GM18909 (cell line): ENCODE data around the gene EEF2K.
"Not testable (repeated sequence)": the region's sequence is repeated elsewhere in the genome, so short reads cannot be mapped to it uniquely, and the experiment has no call there.

Experiments used
- ATAC-seq: cut with Tn5 transposase; IDR thresholded peaks from one replicate; pipeline ENCODE4 v1.9.1; 2021; ENCODE audit warnings: mild to moderate bottlenecking; ENCODE audit not compliant: unreplicated experiment, poor library complexity

EEF2K gene

DNA sequence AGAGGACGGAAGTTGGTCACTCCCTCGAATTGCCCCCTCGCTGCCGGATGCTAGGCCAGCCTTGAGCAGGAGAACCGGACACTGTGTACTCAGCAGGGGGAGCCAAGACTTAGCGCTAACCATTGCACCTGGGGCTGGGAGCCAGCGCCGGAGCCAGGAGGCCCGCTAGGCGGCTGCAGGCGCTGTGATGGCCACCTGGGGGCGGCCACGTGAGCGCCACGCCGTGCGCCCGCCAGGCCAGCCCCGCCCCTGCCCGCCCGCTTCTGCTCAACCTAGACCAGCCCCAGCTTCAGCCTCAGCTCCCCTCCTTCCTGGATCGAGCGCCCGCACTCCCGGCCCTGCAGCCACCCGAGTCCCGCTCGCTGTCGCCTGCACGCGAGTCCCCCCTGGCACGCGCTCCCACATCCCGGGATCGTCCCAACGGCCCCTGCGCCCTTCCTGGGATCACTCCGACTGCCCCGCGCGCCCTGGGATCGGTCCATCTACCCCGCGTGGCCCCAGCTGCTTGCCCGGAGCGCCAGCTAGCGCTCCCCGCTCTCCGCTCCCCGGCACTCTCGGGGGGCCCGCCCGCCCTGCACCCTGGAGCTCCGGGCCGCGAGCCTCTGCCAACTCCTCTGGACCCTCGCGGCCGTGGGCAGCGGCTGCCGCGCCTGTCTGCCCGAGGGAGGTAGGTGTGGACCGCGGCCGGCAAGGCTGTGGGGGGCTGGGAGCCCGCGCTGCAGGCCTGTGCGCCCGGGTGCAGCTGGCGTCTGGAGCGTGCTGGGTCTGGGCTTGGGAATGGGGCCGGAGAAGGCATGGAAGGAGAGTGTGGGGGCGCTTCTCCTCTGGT, at the start of gene EEF2K:
Gene EEF2K, plus strand, starts transcription at position 266 of the 829 bp plus-strand sequence. CDS start 19,452 bp downstream, outside the sequence.
- peak; percentile 85 for ATAC-seq

GRCh38 chr16:22161401-22161800, 44.7 kb upstream of the EEF2K start:
- ATAC-seq, result no peak

DNA sequence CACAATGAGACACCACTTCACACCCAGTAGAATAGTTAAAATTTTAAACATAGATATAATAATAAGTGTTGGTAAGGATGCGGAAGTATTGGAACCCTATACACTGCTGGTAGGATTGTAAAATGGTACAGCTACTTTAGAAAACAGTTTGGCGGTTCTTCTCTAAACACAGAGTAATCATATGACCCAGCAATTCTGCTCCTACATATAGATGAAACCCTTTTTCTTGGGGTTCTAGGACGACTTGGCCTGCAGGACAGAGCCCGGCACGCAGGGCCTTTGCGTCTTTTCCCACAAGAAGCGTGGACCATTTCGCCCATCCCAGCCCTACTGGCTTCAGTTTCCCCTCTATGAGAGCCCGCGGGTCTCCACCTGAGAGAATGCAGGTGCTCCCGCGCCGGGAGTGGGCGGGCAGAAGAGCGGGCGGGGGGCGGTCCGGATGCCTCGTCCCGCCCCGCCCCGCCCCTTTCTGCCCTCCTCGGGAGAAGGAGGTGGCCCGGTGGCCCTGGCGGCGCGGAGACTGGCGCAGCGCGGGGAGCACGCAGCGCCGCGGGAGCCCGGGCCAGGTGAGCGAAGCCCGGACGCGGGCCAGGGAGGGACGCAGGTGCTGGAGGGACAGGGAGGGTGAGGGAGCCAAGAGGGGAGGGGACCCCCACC, 44.0 kb upstream of the EEF2K start, which contains the start of gene SDR42E2:
Gene SDR42E2, plus strand, starts transcription at position 508 of the 657 bp plus-strand sequence. CDS start 3,077 bp downstream, outside the sequence.
- ATAC-seq, result no peak

DNA sequence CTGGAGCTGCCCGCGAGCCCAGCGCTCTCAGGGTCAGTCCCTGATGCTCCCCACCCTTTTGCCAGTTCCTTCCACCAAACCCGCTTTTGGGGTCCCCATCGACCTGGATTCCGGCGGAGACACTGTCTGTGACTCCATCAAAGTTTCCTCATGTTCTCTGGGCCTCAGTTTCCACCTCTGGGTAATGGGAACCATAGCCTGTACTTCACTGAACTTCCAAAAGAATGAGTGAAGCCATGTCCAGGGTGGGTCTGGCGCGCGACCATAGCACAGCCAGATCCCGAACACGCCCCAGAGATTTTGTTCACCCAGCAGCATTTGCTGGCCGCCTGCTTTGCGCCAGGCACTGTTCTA, 43.4 kb upstream of the EEF2K start:
- no peak for ATAC-seq

DNA sequence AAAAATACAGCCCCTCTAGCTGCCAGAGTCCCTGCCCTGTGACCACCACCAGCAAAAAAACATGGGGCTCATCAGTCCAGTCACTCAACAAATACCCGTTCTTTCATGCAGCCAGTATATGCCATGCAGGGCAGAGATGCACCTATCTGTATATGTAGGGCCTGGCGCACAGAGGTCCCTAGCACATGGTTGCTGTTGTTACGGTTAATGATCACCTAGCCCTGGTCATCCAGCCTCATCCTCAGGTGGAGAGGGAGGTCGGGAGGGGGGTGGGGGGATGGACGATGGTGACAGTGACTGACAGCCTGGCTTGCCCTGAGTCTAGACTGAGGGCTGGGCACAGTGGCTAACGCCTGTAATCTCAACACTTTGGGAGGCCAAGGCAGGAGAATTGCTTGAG, 42.3 kb upstream of the EEF2K start:
- no peak for ATAC-seq

DNA sequence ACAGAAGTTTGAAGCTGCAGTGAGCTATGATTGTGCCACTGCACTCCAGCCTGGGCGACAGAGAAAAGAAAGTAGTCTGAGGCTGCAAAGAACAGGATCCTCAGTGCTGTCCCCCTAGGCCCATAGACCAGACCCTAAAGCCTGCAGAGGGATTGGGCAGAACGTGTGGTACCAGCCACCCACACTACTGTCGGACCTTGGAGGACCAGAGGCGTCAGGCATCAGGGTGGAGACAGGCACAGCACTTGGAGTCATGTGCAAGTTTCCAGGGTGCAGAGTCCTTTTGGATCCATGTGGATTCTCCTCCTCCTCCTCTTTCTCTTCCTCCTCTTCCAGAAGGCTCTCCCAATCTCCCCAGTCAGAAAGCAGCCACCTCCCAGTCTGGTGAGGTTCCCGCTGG, 41.6 kb upstream of the EEF2K start:
- ATAC-seq, result no peak

- ATAC-seq, result no peak
Measured at GRCh38 chr16:22165508-22166285, 40.4 kb upstream of the EEF2K start.

GRCh38 chr16:22171953-22172352, 34.1 kb upstream of the EEF2K start:
- no peak for ATAC-seq

DNA sequence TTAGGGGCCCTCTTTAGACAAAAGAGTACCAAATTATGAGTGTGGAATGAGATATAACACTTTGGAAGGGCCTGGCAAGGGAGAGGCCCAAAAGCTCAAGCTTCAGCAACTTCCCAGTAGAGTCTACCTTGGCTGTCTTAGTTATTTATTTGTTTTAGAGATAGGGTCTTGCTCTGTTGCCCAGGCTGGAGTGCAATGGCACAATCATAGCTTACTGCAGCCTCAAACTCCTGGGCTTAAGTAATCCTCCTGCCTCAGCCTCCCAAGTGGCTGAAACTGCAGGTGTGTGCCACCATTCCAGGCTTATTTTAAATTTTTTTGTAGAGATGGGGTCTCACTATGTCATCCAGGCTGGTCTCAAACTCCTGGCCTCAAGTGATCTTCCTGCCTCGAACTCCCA, 33.4 kb upstream of the EEF2K start:
- ATAC-seq, result not testable (repeated sequence)

DNA sequence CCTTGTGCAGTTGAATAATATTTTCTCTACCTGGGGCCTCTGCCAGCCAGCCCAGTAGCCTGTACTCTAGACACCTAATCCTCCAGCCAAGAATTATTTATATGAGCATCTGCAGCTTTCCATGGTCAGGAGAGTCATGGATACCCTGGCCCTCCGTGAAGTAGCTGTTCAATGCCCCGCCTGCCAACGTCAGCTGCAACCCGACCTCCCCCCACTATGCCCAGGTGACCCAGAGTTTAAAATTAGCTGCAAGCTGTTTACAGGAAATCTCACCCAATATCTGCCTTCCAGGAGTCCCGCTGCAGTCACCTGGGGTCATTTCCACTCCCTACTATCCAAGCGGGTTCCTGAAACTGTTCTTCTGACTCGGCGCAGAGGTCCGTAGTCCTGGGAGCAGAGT, 31.4 kb upstream of the EEF2K start:
- ATAC-seq, result no peak

DNA sequence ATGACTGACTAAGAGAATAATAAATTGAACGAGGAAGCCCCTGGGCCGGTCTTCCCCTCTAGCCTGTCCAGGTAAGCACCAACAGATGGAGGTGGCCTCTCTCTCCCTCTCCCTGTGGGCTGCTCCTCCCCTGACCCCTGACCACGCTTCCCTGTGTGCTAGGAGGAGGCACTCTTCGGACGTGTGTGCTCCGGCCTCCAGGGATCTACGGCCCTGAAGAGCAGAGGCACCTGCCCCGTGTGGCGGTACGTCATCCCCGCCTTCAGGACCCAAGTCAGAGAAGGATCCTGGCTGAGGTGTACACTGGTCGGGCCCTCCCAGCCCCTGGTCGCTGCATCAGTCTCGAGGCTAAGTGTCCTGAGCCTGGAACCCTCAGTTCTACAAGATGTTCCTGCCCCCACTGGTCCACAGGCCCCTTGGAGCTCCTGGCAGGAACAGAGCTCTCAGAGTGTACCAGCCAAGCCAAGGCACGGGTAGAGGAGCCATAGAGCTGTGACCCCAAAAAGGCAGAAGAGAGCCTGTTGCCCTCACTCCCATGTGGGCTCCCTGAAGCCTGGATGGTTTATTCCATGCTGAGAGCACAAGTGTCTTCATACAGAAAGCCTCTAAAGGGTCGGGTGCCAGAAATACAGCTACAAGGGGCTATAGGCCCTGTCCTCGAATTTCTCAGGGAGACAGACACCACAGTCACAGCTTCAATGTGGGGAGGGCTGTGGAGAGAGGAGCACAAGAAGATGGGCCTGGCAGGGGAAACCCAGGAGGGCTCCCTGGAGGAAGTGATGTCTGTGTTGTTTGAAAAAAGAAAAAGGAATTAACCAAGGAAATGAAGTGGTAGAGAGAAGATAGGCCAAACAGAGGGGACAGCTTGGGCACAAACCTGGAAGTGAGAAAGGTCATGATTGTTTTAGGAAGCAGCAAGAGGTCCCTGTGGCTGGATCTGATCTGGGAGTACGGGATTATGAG, 27.8 kb upstream of the EEF2K start:
- ATAC-seq, result no peak

DNA sequence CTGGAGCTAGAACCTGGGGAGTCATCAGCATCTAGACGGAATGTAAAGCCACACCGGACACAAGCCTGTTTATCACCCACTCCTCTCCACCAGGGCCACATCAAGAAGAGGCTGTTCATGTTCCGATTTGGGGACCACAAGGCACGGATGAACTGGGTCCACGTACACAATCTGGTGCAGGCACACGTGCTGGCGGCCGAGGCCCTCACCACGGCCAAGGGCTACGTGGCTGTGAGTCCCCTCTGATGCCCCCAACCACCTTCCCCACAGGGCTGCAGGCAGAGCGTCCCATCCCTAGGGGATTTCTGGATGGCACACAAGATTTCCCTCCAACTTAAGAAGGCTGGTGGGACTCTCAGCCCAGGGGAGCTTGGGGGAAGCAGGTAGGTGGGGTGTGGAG, 24.7 kb upstream of the EEF2K start:
- ATAC-seq, result no peak

DNA sequence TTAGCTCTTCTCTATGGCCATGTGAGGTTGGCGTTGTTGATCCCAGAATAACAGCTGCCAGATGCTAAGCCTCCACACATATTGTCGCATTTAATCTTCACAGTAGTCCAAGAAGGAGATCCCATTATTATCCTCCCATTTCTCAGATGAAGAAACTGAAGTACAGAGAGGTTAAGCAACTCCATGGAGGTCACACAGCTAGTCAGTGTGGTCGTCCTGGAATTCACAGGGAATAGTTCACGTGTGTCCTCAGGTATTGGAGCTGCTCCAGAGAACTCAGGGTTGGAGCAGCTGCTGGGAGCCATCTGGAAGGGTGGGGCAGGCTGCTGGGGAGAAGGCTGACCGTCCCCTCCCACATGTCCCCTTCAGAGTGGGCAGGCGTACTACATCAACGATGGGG, 24.2 kb upstream of the EEF2K start:
- no peak for ATAC-seq

DNA sequence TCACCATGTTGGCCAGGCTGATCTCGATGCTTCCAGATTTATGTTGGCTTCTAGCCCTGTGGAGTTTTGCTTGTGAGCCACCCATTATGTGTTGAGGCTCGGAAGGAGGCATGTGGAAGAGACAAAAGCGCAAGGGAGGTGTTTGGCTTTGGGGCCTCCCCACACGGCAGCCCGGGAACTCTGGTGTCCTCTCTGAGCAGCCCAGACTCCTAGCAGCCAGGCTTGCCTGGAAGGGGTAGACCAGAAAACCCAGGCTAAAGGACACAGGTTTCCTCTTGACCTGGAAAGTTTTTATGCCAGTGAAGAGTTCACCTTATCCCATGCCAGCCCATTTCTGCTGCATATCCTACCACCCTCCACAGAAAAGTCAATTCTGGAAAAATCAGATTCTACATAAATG, 22.7 kb upstream of the EEF2K start:
- ATAC-seq, result no peak

DNA sequence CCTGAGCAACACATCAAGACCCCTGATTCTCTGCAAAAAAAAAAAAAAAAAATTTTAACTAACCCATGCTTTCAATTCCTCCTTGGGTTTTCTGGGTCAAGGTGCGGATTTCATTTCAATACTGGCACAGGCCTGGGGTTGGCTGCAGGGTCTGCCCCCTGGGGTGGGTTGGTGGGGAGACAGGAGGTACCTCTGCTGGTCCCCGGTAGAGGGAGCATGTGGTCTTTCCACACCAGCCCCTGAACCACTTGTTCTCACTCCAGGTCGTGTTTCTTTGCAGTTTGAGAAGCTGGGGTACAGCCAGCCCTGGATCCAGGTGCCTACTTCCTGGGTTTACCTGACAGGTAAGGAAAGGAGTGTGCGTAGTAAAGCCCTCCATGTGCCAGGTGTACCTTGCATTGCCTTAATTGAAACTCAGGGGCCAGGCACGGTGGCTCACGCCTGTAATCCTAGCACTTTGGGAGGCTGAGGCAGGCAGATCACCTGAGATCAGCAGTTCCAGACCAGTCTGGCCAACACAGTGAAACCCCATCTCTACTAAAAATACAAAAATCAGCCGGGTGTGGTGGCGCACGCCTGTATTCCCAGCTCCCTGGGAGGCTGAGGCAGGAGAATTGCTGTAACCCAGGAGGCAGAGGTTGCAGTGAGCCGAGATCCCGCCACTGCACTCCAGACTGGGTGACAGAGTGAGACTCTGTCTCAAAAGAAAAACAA, 22.0 kb upstream of the EEF2K start:
- ATAC-seq, result no peak

GRCh38 chr16:22184615-22184968, 21.5 kb upstream of the EEF2K start:
- no peak for ATAC-seq

DNA sequence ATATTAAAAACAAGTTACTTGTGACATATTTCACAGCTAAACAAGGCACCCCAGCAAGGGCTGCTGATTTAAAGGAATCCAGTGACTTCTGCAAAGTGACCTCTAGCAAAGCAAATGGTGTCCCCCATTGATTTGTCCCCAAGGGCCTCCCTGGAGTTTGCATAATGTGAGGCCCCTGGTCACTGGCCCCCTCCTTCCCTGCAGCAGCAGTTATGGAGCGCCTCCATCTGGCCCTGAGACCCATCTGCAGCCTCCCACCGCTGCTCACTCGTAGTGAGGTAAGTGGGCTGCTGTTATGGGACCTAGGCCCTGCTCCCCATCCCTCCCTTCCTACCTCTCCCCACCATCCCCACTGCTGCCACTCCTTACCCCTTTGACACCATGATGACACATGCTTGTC, 19.6 kb upstream of the EEF2K start:
- ATAC-seq, result no peak

DNA sequence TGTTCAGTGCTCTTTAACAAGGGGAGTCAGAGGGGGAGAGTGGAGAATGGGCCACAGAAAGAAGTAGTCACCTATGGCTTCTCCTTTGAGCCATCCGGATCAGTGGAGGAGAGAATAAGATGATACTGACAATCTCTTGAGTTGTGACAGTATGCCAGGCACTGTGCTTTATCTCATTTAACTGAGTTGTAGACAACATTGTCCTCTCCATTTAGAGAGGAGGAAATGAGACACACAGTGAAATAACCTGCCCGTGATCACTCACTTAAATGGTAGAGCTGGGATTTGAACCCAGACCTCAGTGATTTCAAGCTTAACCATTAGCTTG, 17.8 kb upstream of the EEF2K start:
- ATAC-seq, result no peak

- ATAC-seq, result no peak
Measured at GRCh38 chr16:22188595-22189442, 17.3 kb upstream of the EEF2K start.
